OCI-LY7 (cell line): ENCODE measurements around the gene P4HTM. TPM values are rescaled to one million over a fixed set of nuclear protein-coding genes. Genes with fewer than 3 reads are reported as not detected.

Source experiments
- BruUV-seq: library from RNA; stranded (reverse); fragments of 400-500 nt; replicated peaks from 2 replicates; lab custom pipeline; 2021; lab: Mats Ljungman, UMichigan
- CTCF ChIA-PET: fragments of 300-600 bp; sonication (Branson Sonifier 250); formaldehyde crosslinking; loops from one replicate; lab custom pipeline; 2022; ENCODE audit warnings: antibody characterized with exemption; ENCODE audit not compliant: unreplicated experiment; lab: Charles Lee
- POLR2A ChIA-PET: fragments of 300-600 bp; sonication (Branson Sonifier 250); formaldehyde crosslinking; loops from one replicate; lab custom pipeline; 2022; ENCODE audit warnings: antibody characterized with exemption; lab: Charles Lee
- DNase-seq: peaks from one replicate; pipeline ENCODE4 v3.0.0-alpha.2; 2015; ENCODE audit warnings: low spot score
- H2AFZ ChIP-seq: fragments of 200-600 bp; sonication (generic), shearing (Covaris generic); 2 replicates; pipeline ENCODE4 v1.6.1; 2014; ENCODE audit warnings: mild to moderate bottlenecking, antibody characterized with exemption, low read length, moderate library complexity
- H3K27ac ChIP-seq: fragments of 200-600 bp; sonication (generic); 2 replicates; pipeline ENCODE4 v1.5.1; 2014; ENCODE audit warnings: mixed run types, low read depth, mild to moderate bottlenecking, moderate library complexity, low read length, inconsistent platforms; ENCODE audit not compliant: poor library complexity, severe bottlenecking
- H3K36me3 ChIP-seq: fragments of 200-600 bp; sonication (generic); 2 replicates; pipeline ENCODE4 v1.6.1; 2014; ENCODE audit warnings: mild to moderate bottlenecking, antibody characterized with exemption, low read length, moderate library complexity, mixed read lengths; ENCODE audit not compliant: insufficient read depth
- H3K4me1 ChIP-seq: fragments of 200-600 bp; sonication (generic); 2 replicates; pipeline ENCODE4 v1.5.1; 2014; ENCODE audit warnings: mild to moderate bottlenecking, low read length; ENCODE audit not compliant: insufficient read depth, poor library complexity, severe bottlenecking
- H3K4me2 ChIP-seq: fragments of 200-600 bp; sonication (generic); 2 replicates; pipeline ENCODE4 v1.6.1; 2014; ENCODE audit warnings: mild to moderate bottlenecking, low read length
- H3K4me3 ChIP-seq: fragments of 200-600 bp; sonication (generic); 2 replicates; pipeline ENCODE4 v1.5.1; 2014; ENCODE audit warnings: mild to moderate bottlenecking, low read depth, low read length; ENCODE audit not compliant: poor library complexity, severe bottlenecking
- H3K79me2 ChIP-seq: fragments of 200-600 bp; sonication (generic); 2 replicates; pipeline ENCODE4 v1.6.1; 2016; ENCODE audit warnings: low read depth, mild to moderate bottlenecking, low read length, moderate library complexity, mixed read lengths; ENCODE audit not compliant: insufficient read depth
- H3K9me2 ChIP-seq: fragments of 200-600 bp; sonication (generic); 2 replicates; pipeline ENCODE4 v1.6.1; 2016; ENCODE audit warnings: mild to moderate bottlenecking, low read length, mixed read lengths; ENCODE audit not compliant: insufficient read depth
- H3K9me3 ChIP-seq: fragments of 200-600 bp; sonication (generic); 2 replicates; pipeline ENCODE4 v1.6.1; 2014; ENCODE audit warnings: mild to moderate bottlenecking, mixed run types, low read length, mixed read lengths
- H4K20me1 ChIP-seq: fragments of 200-600 bp; sonication (generic); 2 replicates; pipeline ENCODE4 v1.6.1; 2014; ENCODE audit warnings: mild to moderate bottlenecking, antibody characterized with exemption, low read length, moderate library complexity, mixed read lengths; ENCODE audit not compliant: insufficient read depth
- CTCF ChIP-seq: fragments of 200-600 bp; sonication (generic); conservative IDR thresholded peaks from 2 replicates; pipeline ENCODE4 v1.5.1; 2014; ENCODE audit warnings: mild to moderate bottlenecking, antibody characterized with exemption, low read length, moderate library complexity, mixed read lengths
- EZH2phosphoT487 ChIP-seq: fragments of 200-600 bp; sonication (generic); IDR thresholded peaks from 2 replicates; pipeline ENCODE4 v1.6.1; 2018; ENCODE audit warnings: low read depth, borderline replicate concordance, mild to moderate bottlenecking, mixed run types, antibody characterized with exemption, low read length, moderate library complexity, mixed read lengths
- intact Hi-C: fragments of 100-400 bp; cut with micrococcal nuclease; formaldehyde crosslinking; loops from one replicate; pipeline ENCODE4 v1.10.0; 2022; ENCODE audit not compliant: unreplicated experiment
- total RNA-seq, 2 experiments: library from RNA; depleted of rRNA in 1 of 2; stranded (reverse); fragments of >200 nt in 1 of 2; shearing (Covaris generic) in 1 of 2; gene quantifications; 2 replicates each; pipeline ENCODE4 v1.2.3, GENCODE V29; 2014 to 2022

Gene P4HTM
- total RNA-seq, 2 experiments from 2014 or later: 36.9 to 45.3 TPM

GRCh38 chr3:48966876-48967361, 23.1 kb upstream of the P4HTM start:
- Histone ChIP-seq H4K20me1 (no peaks in the 10 kb centered on the region), H3K4me1 (no peaks in the 10 kb centered on the region), H2AFZ (no peak overlapping the region), H3K79me2 (no peaks in the 10 kb centered on the region), H3K9me2 (no peaks in the 10 kb centered on the region), H3K27ac (no peak overlapping the region), H3K4me3 (no peak overlapping the region), H3K9me3 (no peaks in the 10 kb centered on the region), H3K4me2 (no peak overlapping the region), H3K36me3 (peaks cover 89% of the 10 kb centered on the region)
- no peak for DNase-seq
- POLR2A ChIA-PET: no interaction called here
- intact Hi-C loops: no loop called here
- no peak for TF ChIP-seq EZH2phosphoT487
- no peak for TF ChIP-seq CTCF
- CTCF ChIA-PET: no interaction called here
- BruUV-seq: no TSS peak

- Histone ChIP-seq H3K4me3 (no peak overlapping the region), H3K4me1 (no peaks in the 10 kb centered on the region), H3K4me2 (no peak overlapping the region), H2AFZ (no peak overlapping the region), H4K20me1 (no peaks in the 10 kb centered on the region), H3K36me3 (peaks cover 96% of the 10 kb centered on the region), H3K27ac (no peak overlapping the region), H3K9me2 (no peaks in the 10 kb centered on the region), H3K79me2 (no peaks in the 10 kb centered on the region), H3K9me3 (no peaks in the 10 kb centered on the region)
- no peak for TF ChIP-seq CTCF
- intact Hi-C loops: no loop called here
- BruUV-seq: no TSS peak
- CTCF ChIA-PET: no interaction called here
- POLR2A ChIA-PET: interaction anchor here (1.0 to 1.4 kb wide), 3 partner anchors 10 to 49 kb away, joined by 4 to 5 read pairs (median 4); no protein-coding TSS in a partner anchor
- no peak for DNase-seq
Observed at GRCh38 chr3:48970586-48970985, 19.5 kb upstream of the P4HTM start.

- Histone ChIP-seq H3K27ac (no peak overlapping the region), H3K36me3 (peaks cover 94% of the 10 kb centered on the region), H3K9me2 (no peaks in the 10 kb centered on the region), H3K4me1 (no peaks in the 10 kb centered on the region), H3K9me3 (no peaks in the 10 kb centered on the region), H3K79me2 (no peaks in the 10 kb centered on the region), H2AFZ (no peak overlapping the region), H3K4me3 (no peak overlapping the region), H4K20me1 (no peaks in the 10 kb centered on the region), H3K4me2 (no peak overlapping the region)
- ChIA-PET CTCF (no interaction called here), POLR2A (no interaction called here)
- no peak for TF ChIP-seq EZH2phosphoT487
- no peak for TF ChIP-seq CTCF
- DNase-seq: no peak
- intact Hi-C loops: no loop called here
- BruUV-seq: no TSS peak
Observed at GRCh38 chr3:48974076-48974864, 15.8 kb upstream of the P4HTM start.
